GM18870 (cell line): Measurements from ENCODE around the gene SAMD4A.

ENCODE experiments used
- ATAC-seq: cut with Tn5 transposase; IDR thresholded peaks from one replicate; pipeline ENCODE4 v1.9.1; 2021; ENCODE audit warnings: moderate library complexity; ENCODE audit not compliant: unreplicated experiment

SAMD4A gene

GRCh38 chr14:54697803-54698202, 130.9 kb downstream of the SAMD4A start:
- no peak for ATAC-seq

DNA sequence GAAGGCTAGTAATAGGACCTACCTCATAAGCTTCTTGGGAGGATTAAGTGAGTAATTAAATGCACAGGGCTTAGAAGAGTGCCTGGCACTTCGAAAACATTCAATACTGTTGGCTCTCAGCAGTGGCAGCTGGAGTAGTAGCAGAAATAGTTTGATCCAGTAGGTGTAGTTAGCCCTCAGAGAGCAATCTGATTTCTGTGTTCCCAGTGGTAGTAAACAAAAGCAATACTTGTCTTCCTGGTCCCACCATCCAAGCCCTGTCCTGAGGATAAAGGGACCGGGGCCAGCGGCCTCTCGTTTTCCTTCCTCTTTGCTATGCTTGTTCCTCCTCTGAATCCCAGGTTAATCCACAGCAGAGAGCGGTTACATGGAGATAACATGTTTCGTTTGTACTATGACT, 131.6 kb downstream of the SAMD4A start:
- no peak for ATAC-seq

DNA sequence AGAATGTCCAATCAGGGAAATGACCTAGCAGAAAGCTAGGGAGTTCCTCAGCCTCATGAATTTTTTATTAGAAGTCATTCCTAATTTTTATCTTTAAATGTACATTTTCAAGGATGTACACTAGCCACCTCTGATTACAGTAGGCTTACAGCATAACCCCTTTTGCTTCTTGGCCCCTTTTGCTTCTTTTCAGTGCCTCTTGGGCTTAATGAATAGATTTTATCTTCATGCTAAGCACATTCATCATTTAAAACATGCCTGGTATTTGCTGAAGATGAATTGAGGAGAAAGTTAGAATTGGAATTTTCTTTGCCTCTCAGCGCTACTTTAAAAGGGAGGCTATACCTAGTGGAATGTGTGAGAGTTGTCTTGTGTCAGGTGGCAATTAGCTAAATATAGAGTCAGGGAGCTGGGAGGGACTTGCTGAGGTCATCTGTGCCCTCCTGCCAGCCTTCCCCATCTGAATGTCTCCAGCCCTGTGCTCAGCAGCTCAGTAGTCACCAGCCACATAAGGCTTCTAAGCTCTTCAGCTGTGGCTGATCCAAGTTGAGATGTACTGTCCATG, 132.1 kb downstream of the SAMD4A start:
- ATAC-seq, result no peak

- ATAC-seq, result no peak
These were observed 132.8 kb downstream of the SAMD4A start for GRCh38 chr14:54699735-54700134.

DNA sequence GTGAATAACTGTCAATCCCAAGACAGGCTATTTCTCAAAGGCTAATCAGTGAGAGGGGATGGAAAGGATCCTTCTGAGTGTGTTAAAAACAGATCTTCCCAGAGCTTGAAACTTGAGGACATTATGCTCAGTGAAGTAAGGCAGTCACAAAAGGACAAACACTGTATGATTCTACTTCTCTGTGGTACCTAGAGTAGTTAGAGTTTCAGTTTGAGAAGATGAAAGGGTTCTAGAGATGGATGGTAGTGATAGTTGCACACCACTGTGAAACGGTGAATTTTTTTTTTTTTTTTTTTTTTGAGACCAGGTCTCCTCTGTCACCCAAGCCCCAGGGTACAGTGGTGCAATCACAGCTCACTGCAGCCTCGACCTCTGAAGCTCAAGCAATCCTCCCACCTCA, 133.8 kb downstream of the SAMD4A start:
- no peak for ATAC-seq

DNA sequence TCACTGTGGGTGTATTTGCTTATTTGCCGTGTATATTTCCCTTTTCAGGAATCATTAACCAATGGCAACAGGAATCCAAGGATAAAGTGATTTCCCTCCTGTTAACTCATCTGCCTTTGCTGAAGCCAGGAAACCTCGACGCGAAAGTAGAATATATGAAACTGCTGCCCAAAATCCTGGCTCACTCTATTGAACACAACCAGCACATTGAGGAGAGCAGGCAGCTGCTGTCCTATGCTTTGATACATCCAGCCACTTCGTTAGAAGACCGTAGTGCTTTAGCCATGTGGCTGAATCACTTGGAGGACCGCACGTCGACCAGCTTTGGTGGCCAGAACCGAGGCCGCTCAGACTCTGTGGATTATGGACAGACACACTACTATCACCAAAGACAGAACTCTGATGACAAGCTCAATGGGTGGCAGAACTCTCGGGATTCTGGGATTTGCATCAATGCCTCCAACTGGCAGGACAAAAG, 135.1 kb downstream of the SAMD4A start:
- ATAC-seq, result no peak

DNA sequence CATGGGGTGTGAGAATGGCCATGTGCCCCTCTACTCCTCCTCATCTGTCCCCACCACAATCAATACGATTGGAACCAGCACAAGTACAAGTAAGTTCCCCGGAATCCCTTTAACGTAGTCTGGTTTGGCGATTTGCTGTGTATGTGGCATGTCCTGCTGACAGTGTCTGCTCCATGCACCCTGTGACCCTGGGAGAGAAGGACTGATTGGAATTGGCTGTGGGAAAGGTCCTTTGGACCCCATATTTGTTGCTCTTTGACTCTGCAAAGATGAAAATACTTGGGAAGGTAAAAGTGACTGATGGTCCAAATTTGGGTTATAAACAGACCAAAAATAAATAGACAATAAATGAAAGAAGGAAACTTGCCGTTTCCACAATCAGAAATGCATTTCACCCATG, 135.6 kb downstream of the SAMD4A start:
- no peak for ATAC-seq

- ATAC-seq, result no peak
These were observed 136.2 kb downstream of the SAMD4A start for GRCh38 chr14:54703082-54703481.

DNA sequence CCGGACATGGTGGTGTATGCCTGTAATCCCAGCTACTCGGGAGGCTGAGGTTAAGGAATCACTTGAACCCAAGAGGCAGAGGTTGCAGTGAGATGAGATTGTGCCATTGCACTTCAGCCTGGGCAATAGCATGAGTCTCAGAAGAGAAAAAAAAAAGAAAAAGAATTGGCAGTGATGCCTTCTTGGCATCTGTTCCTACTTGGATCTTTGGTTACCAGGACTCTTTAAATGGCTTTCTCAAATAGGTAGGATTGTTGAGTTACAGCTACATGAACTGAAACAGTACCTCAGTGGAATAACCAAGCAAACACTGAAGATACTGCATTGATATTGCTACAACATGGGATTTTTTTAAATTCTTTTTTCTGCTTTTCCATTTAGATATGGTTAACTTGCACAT, 136.8 kb downstream of the SAMD4A start:
- no peak for ATAC-seq

DNA sequence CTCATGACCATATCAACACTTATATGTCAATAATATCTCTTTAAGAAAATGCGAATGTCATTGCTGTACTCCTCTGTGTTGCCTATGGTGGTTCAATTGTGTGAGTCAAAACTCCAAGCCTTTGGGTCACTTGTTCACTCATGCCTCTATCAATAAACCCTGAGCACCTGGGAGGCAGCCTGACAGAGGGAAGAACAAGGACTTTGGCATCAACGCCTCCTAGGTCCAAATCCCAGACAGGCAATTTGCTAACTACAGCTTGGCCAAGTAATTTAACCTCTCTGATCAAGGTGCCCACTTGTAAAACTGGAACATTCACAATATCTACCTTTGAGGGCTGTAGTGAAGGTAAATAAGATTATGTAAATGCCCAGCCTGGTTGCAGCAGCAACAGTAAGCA, 137.8 kb downstream of the SAMD4A start:
- ATAC-seq, result no peak

DNA sequence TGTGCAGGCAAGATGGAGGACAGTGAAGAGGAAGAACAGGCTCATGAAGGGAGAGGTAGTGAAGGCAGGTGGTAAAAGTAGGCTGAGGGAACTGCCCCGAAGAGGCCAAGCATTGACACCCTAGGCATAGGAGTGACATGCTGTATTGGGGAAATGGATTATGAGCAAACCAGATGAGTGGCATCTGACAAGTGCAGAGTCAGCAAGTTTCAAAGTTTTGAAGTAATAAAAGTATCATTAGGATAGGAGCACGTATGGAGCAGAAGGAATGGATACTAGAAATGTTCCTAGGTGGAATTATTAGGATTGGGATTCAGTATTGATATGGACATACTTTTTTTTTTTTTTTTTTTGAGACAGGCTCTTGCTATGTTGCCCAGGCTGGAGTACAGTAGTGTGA, 139.8 kb downstream of the SAMD4A start:
- no peak for ATAC-seq

- no peak for ATAC-seq
These were observed 141.2 kb downstream of the SAMD4A start for GRCh38 chr14:54708161-54708560.

GRCh38 chr14:54708982-54709381, 142.1 kb downstream of the SAMD4A start:
- ATAC-seq, result no peak

DNA sequence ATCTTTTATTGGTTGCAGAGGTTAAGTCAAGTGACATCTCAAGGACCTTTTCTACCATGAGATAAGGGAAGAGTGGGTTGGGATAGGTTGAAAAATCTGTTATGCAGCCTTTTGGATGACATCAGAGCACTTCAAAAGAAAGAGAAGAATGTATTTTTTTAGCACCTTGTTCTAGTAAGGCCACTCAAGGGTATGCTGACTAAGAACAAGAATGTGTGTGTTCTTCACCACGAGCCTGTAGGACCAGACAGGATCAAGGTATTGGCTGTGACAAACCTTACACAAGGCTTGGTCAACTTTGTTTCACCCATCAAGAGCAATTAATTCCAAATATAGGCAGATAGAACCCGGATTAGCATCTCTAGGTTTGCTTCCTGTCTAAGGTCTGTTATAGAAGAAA, 142.5 kb downstream of the SAMD4A start:
- ATAC-seq, result peak; percentile 82

DNA sequence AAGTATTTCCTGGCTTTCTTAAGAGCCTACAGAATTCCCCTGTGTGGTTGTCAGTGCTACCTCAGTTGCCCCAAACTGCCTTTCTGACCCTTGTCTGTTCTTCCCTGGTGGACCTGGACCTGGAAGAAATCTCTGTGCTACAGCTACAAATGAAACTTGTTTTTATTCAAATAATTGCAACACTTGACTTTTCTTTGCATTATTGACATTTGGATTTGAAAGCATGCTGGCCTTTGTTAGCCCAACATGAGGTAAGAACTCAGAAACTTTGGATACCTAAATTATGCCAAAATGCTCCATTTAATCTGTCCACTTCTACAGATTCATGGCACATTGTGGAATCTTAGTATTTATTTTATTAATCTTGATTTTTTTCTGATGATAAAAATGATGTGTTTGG, 142.9 kb downstream of the SAMD4A start:
- no peak for ATAC-seq

DNA sequence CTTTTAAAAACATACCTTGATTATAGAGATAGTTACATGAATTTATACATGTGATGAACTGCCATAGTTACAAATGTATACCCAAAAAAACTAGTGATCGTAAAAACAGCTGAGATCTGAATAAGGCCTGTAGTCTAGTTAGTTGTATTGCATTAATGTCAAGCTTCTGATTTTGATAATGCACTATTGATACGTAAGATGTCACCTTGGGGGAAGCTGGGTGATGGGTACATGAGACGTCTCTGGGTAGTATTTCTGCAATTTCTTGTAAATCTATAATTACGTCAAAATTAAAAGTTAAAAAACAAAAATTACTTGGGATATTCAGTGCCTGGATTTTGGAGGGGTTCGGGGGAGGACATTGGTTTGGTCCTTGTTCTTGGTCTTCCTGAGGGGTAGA, 144.4 kb downstream of the SAMD4A start:
- ATAC-seq, result no peak

DNA sequence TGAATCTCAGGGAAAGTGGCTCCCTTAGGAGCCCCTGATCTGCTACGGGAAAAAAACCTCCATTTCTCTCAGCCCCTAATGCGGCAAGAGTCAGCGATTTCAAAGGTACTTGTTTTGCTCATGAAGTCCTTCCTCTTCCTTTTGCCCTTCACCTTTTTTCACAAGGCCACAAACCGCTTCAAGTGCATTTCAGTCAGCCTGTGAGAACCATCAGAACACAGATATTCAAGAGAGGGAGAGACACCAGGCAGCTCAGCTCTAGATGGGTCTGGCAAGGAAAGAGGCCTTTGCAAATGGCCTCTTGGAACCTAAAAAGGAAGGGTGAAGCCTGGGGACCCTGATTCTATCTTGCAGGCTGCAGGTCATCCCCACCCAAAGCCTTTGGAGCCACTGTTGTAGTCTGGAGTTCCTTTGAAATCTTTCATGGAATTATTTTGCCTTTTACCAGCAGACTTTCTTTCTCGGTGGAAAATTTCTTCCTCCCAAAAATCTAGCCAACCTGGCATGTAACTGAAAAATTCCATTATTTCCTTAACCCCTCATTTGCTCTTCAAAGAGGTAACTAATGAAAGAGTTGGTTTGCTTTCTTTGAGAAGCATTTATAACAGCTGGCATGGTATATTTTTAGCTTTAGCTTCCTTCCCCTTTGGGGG, 145.0 kb downstream of the SAMD4A start:
- no peak for ATAC-seq

GRCh38 chr14:54712465-54713200, 145.7 kb downstream of the SAMD4A start:
- no peak for ATAC-seq

DNA sequence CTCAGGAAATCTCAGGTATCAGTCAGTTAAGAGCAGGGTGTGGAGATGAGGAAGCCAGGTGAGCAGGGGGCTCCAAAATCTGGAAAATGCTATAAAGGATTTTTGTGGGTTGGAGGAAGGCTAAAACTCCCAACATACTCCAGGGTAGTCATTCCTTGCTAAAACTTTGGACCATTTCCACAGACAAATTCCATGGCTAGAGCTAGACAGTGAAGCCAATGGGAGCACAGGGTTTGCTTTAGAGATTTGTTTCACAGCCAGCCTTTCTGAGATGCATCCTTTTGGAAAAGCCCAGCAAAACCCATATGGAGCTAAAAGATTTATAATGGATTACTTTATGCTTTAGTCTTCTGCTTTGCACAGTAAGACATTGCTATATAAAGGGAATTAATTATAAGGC, 146.5 kb downstream of the SAMD4A start:
- ATAC-seq, result no peak

GRCh38 chr14:54715239-54715638, 148.3 kb downstream of the SAMD4A start:
- ATAC-seq, result no peak

- no peak for ATAC-seq
These were observed 148.9 kb downstream of the SAMD4A start for GRCh38 chr14:54715811-54716210.

DNA sequence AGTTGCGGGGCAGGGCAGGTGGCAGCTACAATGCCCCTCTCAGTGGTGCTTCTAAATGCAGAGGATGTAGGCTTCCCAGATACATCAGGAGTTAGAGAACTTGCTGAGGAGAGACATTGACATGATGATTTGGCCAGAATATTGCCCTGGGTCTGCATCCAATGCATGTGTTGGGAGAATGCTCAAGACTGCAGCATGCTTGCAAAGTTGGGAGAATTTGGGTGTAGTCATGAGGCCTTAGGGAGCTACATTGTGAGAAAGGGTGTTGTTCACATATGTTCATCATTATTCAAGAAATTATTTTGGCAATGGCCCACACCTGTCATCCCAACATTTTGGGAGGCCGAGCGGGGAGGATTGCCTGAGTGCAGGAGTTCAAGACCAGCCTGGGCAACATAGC, 149.9 kb downstream of the SAMD4A start:
- ATAC-seq, result no peak
